Ovary (tissue), 9 donors: Measurements from ENCODE around the gene SFT2D2. TPM values are rescaled to one million over a fixed set of nuclear protein-coding genes. Genes with fewer than 3 reads are reported as not detected.

Source experiments
- DNase-seq, 5 donors: peaks; one replicate each; pipeline ENCODE4 v3.0.0-alpha.2; 2019 to 2020
- H3K27ac ChIP-seq, 2 donors: fragments of 200-600 bp; one replicate each; pipeline versions ENCODE4 v1.5.1 to v1.8.0; 2019 to 2022
- H3K27me3 ChIP-seq: fragments of 200-600 bp; one replicate; pipeline ENCODE4 v1.8.0; 2022
- H3K36me3 ChIP-seq: fragments of 200-600 bp; sonication (generic); one replicate; pipeline ENCODE4 v1.5.1; 2019
- H3K4me1 ChIP-seq: one replicate; pipeline ENCODE4 v1.8.1; 2013; ENCODE audit warnings: mild to moderate bottlenecking, moderate library complexity; ENCODE audit not compliant: insufficient read depth
- H3K4me3 ChIP-seq: fragments of 200-600 bp; sonication (generic); one replicate; pipeline ENCODE4 v1.5.1; 2017
- H3K9me3 ChIP-seq, 2 donors: fragments of 200-600 bp in 1 of 2; sonication (generic) in 1 of 2; one replicate each; pipeline versions ENCODE4 v1.5.1 to v1.8.1; 2013 to 2019; ENCODE audit warnings: mild to moderate bottlenecking in 1 of 2, moderate library complexity in 1 of 2
- EP300 ChIP-seq: sonication (generic); formaldehyde crosslinking; IDR thresholded peaks from one replicate; pipeline ENCODE4 v1.6.1; 2017; ENCODE audit warnings: antibody characterized with exemption
- POLR2A ChIP-seq: fragments of 450-650 bp; IDR thresholded peaks from one replicate; pipeline ENCODE4 v1.6.1; 2017; ENCODE audit warnings: antibody characterized with exemption, mild to moderate bottlenecking, moderate library complexity
- WGBS, 3 donors: extraction: QIAGEN DNeasy Blood & Tissue Kit in 1 of 3; methylation state at CpG; one replicate each; pipeline versions ENCODE4 v1.1.5 to v1.1.7; 2013 to 2017; 5-methylcytosine and 5-hydroxymethylcytosine counted together
- intact Hi-C, 4 donors: fragments of 100-400 bp; cut with DNase I; formaldehyde crosslinking; loops; one replicate each; pipeline versions ENCODE4 v1.11.0 to v1.15.1; 2022 to 2023
- polyA plus RNA-seq, 2 donors: library from polyadenylated mRNA; stranded (reverse); fragments of 200-250 nt in 1 of 2; fragments of 350-450 nt in 1 of 2; fragmentation: Illumina TruSeq in 1 of 2; extraction: RNeasy Lipid Tissue Mini Kit (QIAGEN cat#74804) in 1 of 2; gene quantifications; one replicate each; pipeline ENCODE4 v1.2.3, GENCODE V29; 2013 to 2014
- total RNA-seq, 7 donors: library from RNA; depleted of rRNA in 2 of 7; stranded (reverse); fragments of >200 nt in 2 of 7; fragmentation: NEBNext Ultra II Directional in 3 of 7; extraction: Animal tissue kit (Norgen Biotek cat#: 25700) in 3 of 7; gene quantifications; one replicate each; pipeline versions ENCODE4 v1.1.0 to v1.2.4, GENCODE V29; 2016 to 2023
- TF ChIP-seq, protein P1 (sequence below), 3 donors: fragments of 450-650 bp in 2 of 3; fragments of 200-600 bp in 1 of 3; IDR thresholded peaks; one replicate each; pipeline versions ENCODE4 v1.5.1 to v1.8.0; 2016 to 2022; ENCODE audit warnings: antibody characterized with exemption in 3 of 3, mild to moderate bottlenecking in 1 of 3
- donor health status: DM: no; HTN: no; CAD: no; lungs with moderate emphysema.
- donor health status: DM: no; HTN: no; CAD: no.
- donor health status: Bipolar disorder and iron deficiency.
- donor health status: DM: yes; HTN: yes; CAD: no.
- donor health status: DM: no; HTN: no; CAD: no.
- donor health status: DM: yes; HTN: yes; CAD: no.

The SFT2D2 gene
- total and polyA plus RNA-seq, 9 donors: 12.6 to 102 (median 68.2) TPM

DNA sequence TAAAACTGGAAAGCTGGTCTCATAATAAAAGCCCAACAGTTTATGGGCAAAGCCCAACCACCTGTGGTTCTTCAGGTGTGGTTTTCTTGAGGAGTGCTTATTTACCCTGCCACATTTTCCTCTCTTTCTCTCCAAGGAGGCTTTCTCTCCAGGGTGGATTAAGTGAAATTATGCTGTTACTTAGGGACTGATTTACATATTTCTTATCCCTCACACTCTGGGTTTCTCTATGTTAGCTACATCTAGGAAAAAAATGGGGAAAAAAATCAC lies 59.7 kb downstream of the SFT2D2 start:
- no peak overlapping the region for H3K27ac ChIP-seq
- no peak for DNase-seq
- TF ChIP-seq, protein P1, sequence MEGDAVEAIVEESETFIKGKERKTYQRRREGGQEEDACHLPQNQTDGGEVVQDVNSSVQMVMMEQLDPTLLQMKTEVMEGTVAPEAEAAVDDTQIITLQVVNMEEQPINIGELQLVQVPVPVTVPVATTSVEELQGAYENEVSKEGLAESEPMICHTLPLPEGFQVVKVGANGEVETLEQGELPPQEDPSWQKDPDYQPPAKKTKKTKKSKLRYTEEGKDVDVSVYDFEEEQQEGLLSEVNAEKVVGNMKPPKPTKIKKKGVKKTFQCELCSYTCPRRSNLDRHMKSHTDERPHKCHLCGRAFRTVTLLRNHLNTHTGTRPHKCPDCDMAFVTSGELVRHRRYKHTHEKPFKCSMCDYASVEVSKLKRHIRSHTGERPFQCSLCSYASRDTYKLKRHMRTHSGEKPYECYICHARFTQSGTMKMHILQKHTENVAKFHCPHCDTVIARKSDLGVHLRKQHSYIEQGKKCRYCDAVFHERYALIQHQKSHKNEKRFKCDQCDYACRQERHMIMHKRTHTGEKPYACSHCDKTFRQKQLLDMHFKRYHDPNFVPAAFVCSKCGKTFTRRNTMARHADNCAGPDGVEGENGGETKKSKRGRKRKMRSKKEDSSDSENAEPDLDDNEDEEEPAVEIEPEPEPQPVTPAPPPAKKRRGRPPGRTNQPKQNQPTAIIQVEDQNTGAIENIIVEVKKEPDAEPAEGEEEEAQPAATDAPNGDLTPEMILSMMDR (IDR thresholded peaks at IDR 0.05): no peak
- TF ChIP-seq EP300 (no peak), POLR2A (no peak)
- intact Hi-C loops: no loop called here
- no peaks in the 10 kb centered on the region for H3K27me3 ChIP-seq
- H3K9me3 ChIP-seq: no peaks in the 10 kb centered on the region
- H3K36me3 ChIP-seq: no peaks in the 10 kb centered on the region
- no peak overlapping the region for H3K4me3 ChIP-seq
- no peaks in the 10 kb centered on the region for H3K4me1 ChIP-seq

GRCh38 chr1:168285971-168286927 lies 60.4 kb downstream of the SFT2D2 start:
- H3K4me3 ChIP-seq: no peak overlapping the region
- H3K27ac ChIP-seq: no peak overlapping the region
- H3K4me1 ChIP-seq: no peaks in the 10 kb centered on the region
- no peaks in the 10 kb centered on the region for H3K36me3 ChIP-seq
- WGBS, 3 donors: 82 to 94% (median 88%) methylated on average over 4 of the region's 4 CpGs
- no peaks in the 10 kb centered on the region for H3K27me3 ChIP-seq
- no peaks in the 10 kb centered on the region for H3K9me3 ChIP-seq
- TF ChIP-seq, protein P1 (IDR thresholded peaks at IDR 0.05): no peak
- TF ChIP-seq POLR2A: no peak
- TF ChIP-seq EP300: no peak
- no peak for DNase-seq
- intact Hi-C loops: no loop called here

GRCh38 chr1:168287237-168287664 lies 61.4 kb downstream of the SFT2D2 start:
- Histone ChIP-seq H3K27ac (no peak overlapping the region), H3K36me3 (no peaks in the 10 kb centered on the region), H3K4me1 (no peaks in the 10 kb centered on the region), H3K4me3 (no peak overlapping the region), H3K9me3 (no peaks in the 10 kb centered on the region), H3K27me3 (no peaks in the 10 kb centered on the region)
- intact Hi-C loops: no loop called here
- WGBS, 3 donors: 97 to 100% (median 98%) methylated on average over 1 of the region's 1 CpG
- no peak for DNase-seq
- TF ChIP-seq, protein P1 (IDR thresholded peaks at IDR 0.05): no peak
- TF ChIP-seq EP300 (no peak), POLR2A (no peak)

DNA sequence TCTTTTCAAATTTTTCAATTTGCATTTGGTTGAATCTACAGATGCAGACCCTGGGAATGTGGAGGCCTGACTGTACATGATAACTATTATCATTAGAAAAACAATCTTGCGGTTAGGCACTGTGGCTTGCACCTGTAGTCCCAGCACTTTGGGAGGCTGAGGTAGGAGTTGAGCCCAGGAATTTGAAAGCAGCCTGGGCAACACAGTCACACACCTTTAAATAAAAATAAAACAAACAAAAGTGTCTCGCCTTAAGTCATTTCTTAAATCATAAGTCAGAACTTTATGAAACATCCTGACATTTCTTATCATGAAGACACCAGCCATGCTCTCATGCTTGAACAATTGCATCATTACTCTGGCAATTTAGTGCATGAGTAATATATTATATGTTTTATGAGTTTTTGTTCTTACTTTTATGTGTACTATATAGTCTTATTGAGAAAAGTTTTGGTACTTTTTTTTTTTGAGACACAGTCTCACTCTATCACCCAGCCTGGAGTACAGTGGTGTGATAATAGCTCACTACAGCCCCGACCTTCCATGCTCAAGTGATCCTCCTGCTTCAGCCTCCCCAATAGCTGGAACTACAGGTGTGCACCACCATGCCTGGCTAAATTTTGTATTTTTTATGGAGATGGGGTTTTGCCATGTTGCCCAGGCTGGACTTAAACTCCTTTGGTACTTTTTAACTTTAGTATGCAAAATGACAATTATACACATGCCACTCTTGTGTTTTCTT lies 62.7 kb downstream of the SFT2D2 start:
- H3K36me3 ChIP-seq: no peaks in the 10 kb centered on the region
- H3K27me3 ChIP-seq: no peaks in the 10 kb centered on the region
- peaks cover 4% of the 10 kb centered on the region for H3K4me1 ChIP-seq
- intact Hi-C loops: no loop called here
- DNase-seq: no peak
- TF ChIP-seq, protein P1 (IDR thresholded peaks at IDR 0.05): no peak
- TF ChIP-seq EP300 (no peak), POLR2A (no peak)
- no peak overlapping the region for H3K4me3 ChIP-seq
- 85 to 94% (median 91%) methylated on average over 3 of the region's 3 CpGs for WGBS, 3 donors
- no peak overlapping the region for H3K27ac ChIP-seq
- H3K9me3 ChIP-seq: no peaks in the 10 kb centered on the region
